ENCODE results near the gene DOCK1.
A peak's percentile ranks its signal among the peaks of the same experiment; 100 is the strongest.

The DOCK1 gene

GRCh38 chr10:127485153-127485857, 580.1 kb downstream of the DOCK1 start:
- no peak for DNase-seq
- no peak overlapping the region for H3K4me3 ChIP-seq (ENCODE audit: low read length)
- no peaks in the 10 kb centered on the region for H3K27me3 ChIP-seq (replicated peaks; ENCODE audit: insufficient read depth, low read length)
- no peaks in the 10 kb centered on the region for H3K9me3 ChIP-seq (replicated peaks; ENCODE audit: insufficient read depth, low read length)
- H3K36me3 ChIP-seq (replicated peaks; ENCODE audit: insufficient read depth, low read length): no peaks in the 10 kb centered on the region
- H3K79me2 ChIP-seq (ENCODE audit: low read length): no peaks in the 10 kb centered on the region
- no peaks in the 10 kb centered on the region for H3K4me1 ChIP-seq (ENCODE audit: low read length)
- H3K9me2 ChIP-seq (replicated peaks; ENCODE audit: insufficient read depth, low read length): no peaks in the 10 kb centered on the region
- TF ChIP-seq CTCF (IDR thresholded peaks at IDR 0.05; ENCODE audit: low read length) (no peak), EZH2phosphoT487 (IDR thresholded peaks at IDR 0.05; ENCODE audit: low read length) (no peak), EZH2 (optimal IDR thresholded peaks at IDR 0.05; ENCODE audit: low read depth, low read length) (no peak)
- no peak overlapping the region for H3K9ac ChIP-seq (ENCODE audit: low read length)
- H2AFZ ChIP-seq (ENCODE audit: low read length): no peak overlapping the region
- no peaks in the 10 kb centered on the region for H3F3A ChIP-seq (ENCODE audit: insufficient read depth, low read length)
- H3K27ac ChIP-seq (ENCODE audit: low read length): no peak overlapping the region
- H4K20me1 ChIP-seq (ENCODE audit: insufficient read depth, low read length): no peaks in the 10 kb centered on the region
- no peak overlapping the region for H3K4me2 ChIP-seq (ENCODE audit: low read depth, low read length)

- Histone ChIP-seq H3K36me3 (replicated peaks; ENCODE audit: insufficient read depth, low read length) (no peaks in the 10 kb centered on the region), H3F3A (ENCODE audit: insufficient read depth, low read length) (no peaks in the 10 kb centered on the region), H3K4me2 (ENCODE audit: low read depth, low read length) (no peak overlapping the region), H3K9ac (ENCODE audit: low read length) (no peak overlapping the region), H2AFZ (ENCODE audit: low read length) (no peak overlapping the region), H3K27me3 (replicated peaks; ENCODE audit: insufficient read depth, low read length) (no peaks in the 10 kb centered on the region), H3K4me1 (ENCODE audit: low read length) (no peaks in the 10 kb centered on the region), H4K20me1 (ENCODE audit: insufficient read depth, low read length) (no peaks in the 10 kb centered on the region), H3K4me3 (ENCODE audit: low read length) (no peak overlapping the region), H3K79me2 (ENCODE audit: low read length) (no peaks in the 10 kb centered on the region), H3K9me2 (replicated peaks; ENCODE audit: insufficient read depth, low read length) (no peaks in the 10 kb centered on the region), H3K27ac (ENCODE audit: low read length) (no peak overlapping the region), H3K9me3 (replicated peaks; ENCODE audit: insufficient read depth, low read length) (no peaks in the 10 kb centered on the region)
- TF ChIP-seq CTCF (IDR thresholded peaks at IDR 0.05; ENCODE audit: low read length) (no peak), EZH2 (optimal IDR thresholded peaks at IDR 0.05; ENCODE audit: low read depth, low read length) (no peak), EZH2phosphoT487 (IDR thresholded peaks at IDR 0.05; ENCODE audit: low read length) (no peak)
- no peak for DNase-seq
Measured at GRCh38 chr10:127486355-127486754, 581.1 kb downstream of the DOCK1 start.

- Histone ChIP-seq H3K79me2 (ENCODE audit: low read length) (no peaks in the 10 kb centered on the region), H3K27me3 (replicated peaks; ENCODE audit: insufficient read depth, low read length) (no peaks in the 10 kb centered on the region), H3K9me3 (replicated peaks; ENCODE audit: insufficient read depth, low read length) (no peaks in the 10 kb centered on the region), H3K27ac (ENCODE audit: low read length) (no peak overlapping the region), H4K20me1 (ENCODE audit: insufficient read depth, low read length) (no peaks in the 10 kb centered on the region), H2AFZ (ENCODE audit: low read length) (no peak overlapping the region), H3F3A (ENCODE audit: insufficient read depth, low read length) (no peaks in the 10 kb centered on the region), H3K9me2 (replicated peaks; ENCODE audit: insufficient read depth, low read length) (no peaks in the 10 kb centered on the region), H3K4me1 (ENCODE audit: low read length) (no peaks in the 10 kb centered on the region), H3K4me2 (ENCODE audit: low read depth, low read length) (no peak overlapping the region), H3K9ac (ENCODE audit: low read length) (no peak overlapping the region), H3K36me3 (replicated peaks; ENCODE audit: insufficient read depth, low read length) (no peaks in the 10 kb centered on the region), H3K4me3 (ENCODE audit: low read length) (no peak overlapping the region)
- no peak for TF ChIP-seq EZH2phosphoT487 (IDR thresholded peaks at IDR 0.05; ENCODE audit: low read length)
- peak; percentile 23; the same call in 1 of the 2 replicates for TF ChIP-seq CTCF (IDR thresholded peaks at IDR 0.05; ENCODE audit: low read length)
- no peak for DNase-seq
Measured at GRCh38 chr10:127492607-127493250, 587.5 kb downstream of the DOCK1 start.

Data from MM.1S (cell line).